ENCODE data around the gene SYNGR2. TPM values are rescaled to one million over a fixed set of nuclear protein-coding genes. Genes with fewer than 3 reads are reported as not detected.

The SYNGR2 gene
- total RNA-seq, 1 experiment from 2014 or later = 148 TPM

GRCh38 chr17:78131172-78132083 lies 37.0 kb upstream of the SYNGR2 start:
- Histone ChIP-seq H3K79me2 (ENCODE audit: insufficient read depth, low read length) (peaks cover 15% of the 10 kb centered on the region; the same call in 1 of the 2 replicates), H3K4me1 (ENCODE audit: control insufficient read depth in 1 of 2, insufficient read depth in 2 of 2, low read length in 2 of 2) (peaks cover 39 to 74% of the 10 kb centered on the region in 2 experiments), H3K27me3 (ENCODE audit: insufficient read depth, low read length) (no peaks in the 10 kb centered on the region), H3K27ac (ENCODE audit: low read depth, low read length) (peak overlapping the region; percentile 49; the same call in 1 of the 2 replicates), H3K4me3 (replicated peaks in 1 of 2; ENCODE audit: low read depth in 1 of 2, low read length in 2 of 2) (peak overlapping the region; percentile 57 to 68), H3K9me2 (ENCODE audit: insufficient read depth) (no peaks in the 10 kb centered on the region), H3K9me3 (ENCODE audit: control insufficient read depth in 1 of 2, insufficient read depth in 1 of 2, low read depth in 1 of 2, low read length in 2 of 2) (no peaks in the 10 kb centered on the region), H3K4me2 (ENCODE audit: low read length) (peak overlapping the region; percentile 96), H2AFZ (ENCODE audit: low read depth, low read length, poor library complexity, severe bottlenecking) (no peak overlapping the region), H3K36me3 (ENCODE audit: control insufficient read depth in 1 of 2, insufficient read depth in 2 of 2, low read length in 2 of 2) (no peaks in the 10 kb centered on the region), H4K20me1 (ENCODE audit: insufficient read depth) (no peaks in the 10 kb centered on the region), H3K9ac (ENCODE audit: low read length) (peak overlapping the region; percentile 71)
- intact Hi-C loops (cut with micrococcal nuclease) = no loop called here
- ChIA-PET RAD21 (ENCODE audit: low non-redundant PET in 1 of 2, low total read pairs in 2 of 2, uncharacterized antibody in 2 of 2, unreplicated experiment in 2 of 2) (interaction anchor here in 1 of 2 experiments (1.3 kb wide), 1 partner anchor 120 kb away, joined by 4 read pairs; no protein-coding TSS in a partner anchor), CTCF (interaction anchor here (1.0 to 1.8 kb wide), 5 partner anchors 8 to 120 kb away, joined by 3 to 7 read pairs (median 5); no protein-coding TSS in a partner anchor), POLR2A (interaction anchor here (4.2 kb wide), 1 partner anchor 7 kb away, joined by 35 read pairs; no protein-coding TSS in a partner anchor)
- DNase-seq (ENCODE audit: low read depth, low spot score) (no peak), ATAC-seq (peak; percentile 7; the same call in 1 of the 2 replicates)
- BruUV-seq (replicated peaks) = no TSS peak
- no peak for TF ChIP-seq MAX (IDR thresholded peaks at IDR 0.05)
- no peak for TF ChIP-seq SRF (IDR thresholded peaks at IDR 0.05; ENCODE audit: low read depth)
- TF ChIP-seq ZNF274 (IDR thresholded peaks at IDR 0.05; ENCODE audit: low read depth, low read length) = no peak
- no peak for TF ChIP-seq ATF3 (IDR thresholded peaks at IDR 0.05)
- no peak for TF ChIP-seq EGR1 (IDR thresholded peaks at IDR 0.05; ENCODE audit: low read depth)
- TF ChIP-seq CEBPB (IDR thresholded peaks at IDR 0.05; ENCODE audit: low read depth) = no peak
- TF ChIP-seq YY1 (IDR thresholded peaks at IDR 0.05; ENCODE audit: extremely low read depth, insufficient replicate concordance, low read depth, low read length) = no peak
- no peak for TF ChIP-seq JUND (IDR thresholded peaks at IDR 0.05)
- TF ChIP-seq ZBTB33 (IDR thresholded peaks at IDR 0.05; ENCODE audit: extremely low read depth, insufficient replicate concordance, low read length) = no peak
- no peak for TF ChIP-seq TCF7L2 (IDR thresholded peaks at IDR 0.05; ENCODE audit: borderline replicate concordance, extremely low read depth, insufficient read depth, insufficient read length)
